GM06990 (cell line): ENCODE measurements around the gene RCAN3.
"Not testable (repeated sequence)": the region's sequence is repeated elsewhere in the genome, so short reads cannot be mapped to it uniquely, and the experiment has no call there.

Experiments used
- DNase-seq: peaks from one replicate; pipeline ENCODE4 v3.0.0-alpha.2; 2011; ENCODE audit not compliant: insufficient read length; ENCODE audit errors: extremely low read depth
- H3K27me3 ChIP-seq: replicated peaks from 2 replicates; pipeline ENCODE4 v1.6.0; 2011; ENCODE audit warnings: low read length; ENCODE audit not compliant: control insufficient read depth, insufficient read depth
- H3K36me3 ChIP-seq: 2 replicates; pipeline ENCODE4 v1.5.1; 2011; ENCODE audit warnings: low read length; ENCODE audit not compliant: control insufficient read depth, insufficient read depth
- H3K4me3 ChIP-seq: replicated peaks from 2 replicates; pipeline ENCODE4 v1.5.1; 2011; ENCODE audit warnings: low read depth, mild to moderate bottlenecking, control low read depth, low read length
- CTCF ChIP-seq: IDR thresholded peaks from 2 replicates; pipeline ENCODE4 v1.5.1; 2011; ENCODE audit warnings: low read length, control low read depth, mild to moderate bottlenecking, inconsistent platforms; ENCODE audit not compliant: insufficient read depth, poor library complexity, severe bottlenecking

The RCAN3 gene

GRCh38 chr1:24517898-24518297 is 15.3 kb downstream of the RCAN3 start:
- no peak for DNase-seq
- Histone ChIP-seq H3K36me3 (no peaks in the 10 kb centered on the region), H3K27me3 (no peaks in the 10 kb centered on the region), H3K4me3 (no peak overlapping the region)
- no peak for TF ChIP-seq CTCF

GRCh38 chr1:24520282-24520681 is 17.6 kb downstream of the RCAN3 start:
- not testable (repeated sequence) for H3K4me3 ChIP-seq, H3K36me3 ChIP-seq, DNase-seq, H3K27me3 ChIP-seq

GRCh38 chr1:24525606-24526005 is 23.0 kb downstream of the RCAN3 start:
- no peak overlapping the region for H3K4me3 ChIP-seq
- no peak for TF ChIP-seq CTCF
- no peaks in the 10 kb centered on the region for H3K36me3 ChIP-seq
- no peak for DNase-seq
- no peaks in the 10 kb centered on the region; the same call in 1 of the 2 replicates for H3K27me3 ChIP-seq

- Histone ChIP-seq H3K27me3 (no peaks in the 10 kb centered on the region; the same call in 1 of the 2 replicates), H3K4me3 (no peak overlapping the region), H3K36me3 (no peaks in the 10 kb centered on the region)
- TF ChIP-seq CTCF, result no peak
- no peak for DNase-seq
These were observed 23.4 kb downstream of the RCAN3 start for GRCh38 chr1:24526045-24526444.

GRCh38 chr1:24526940-24527542 is 24.4 kb downstream of the RCAN3 start:
- DNase-seq, result no peak
- H3K4me3 ChIP-seq, result no peak overlapping the region

GRCh38 chr1:24528744-24529143 is 26.1 kb downstream of the RCAN3 start:
- no peak overlapping the region for H3K4me3 ChIP-seq
- no peaks in the 10 kb centered on the region; the same call in 1 of the 2 replicates for H3K27me3 ChIP-seq
- no peaks in the 10 kb centered on the region for H3K36me3 ChIP-seq
- no peak for TF ChIP-seq CTCF
- no peak for DNase-seq

More at GRCh38 chr1:24526940-24527542, 24.4 kb downstream of the RCAN3 start:
- no peaks in the 10 kb centered on the region for H3K36me3 ChIP-seq
- peak; percentile 65 for TF ChIP-seq CTCF
- no peaks in the 10 kb centered on the region; the same call in 1 of the 2 replicates for H3K27me3 ChIP-seq

GRCh38 chr1:24529292-24529691 is 26.7 kb downstream of the RCAN3 start:
- H3K27me3 ChIP-seq, DNase-seq, H3K36me3 ChIP-seq, H3K4me3 ChIP-seq: not testable (repeated sequence)
